Adrenal gland (tissue), 5 donors: Measurements from ENCODE around the gene SCN4A.
"Not testable (repeated sequence)": the region's sequence is repeated elsewhere in the genome, so short reads cannot be mapped to it uniquely, and the experiment has no call there.

Source experiments
- CTCF ChIP-seq, 6 experiments: fragments of 450-650 bp in 4 of 6; fragments of 200-600 bp in 2 of 6; sonication (generic) in 1 of 6; IDR thresholded peaks; 1 replicate in 5 of 6; 2 replicates in 1 of 6; pipeline versions ENCODE4 v1.5.1 to v1.8.0; 2016 to 2021; ENCODE audit warnings: antibody characterized with exemption in 6 of 6, mild to moderate bottlenecking in 2 of 6, moderate library complexity in 1 of 6
- POLR2A ChIP-seq, 2 donors: fragments of 450-650 bp; IDR thresholded peaks; one replicate each; pipeline ENCODE4 v1.6.1; 2017; ENCODE audit warnings: antibody characterized with exemption in 2 of 2, mild to moderate bottlenecking in 2 of 2, moderate library complexity in 1 of 2
- donor health status: DM: no; HTN: no; CAD: no.

DNA sequence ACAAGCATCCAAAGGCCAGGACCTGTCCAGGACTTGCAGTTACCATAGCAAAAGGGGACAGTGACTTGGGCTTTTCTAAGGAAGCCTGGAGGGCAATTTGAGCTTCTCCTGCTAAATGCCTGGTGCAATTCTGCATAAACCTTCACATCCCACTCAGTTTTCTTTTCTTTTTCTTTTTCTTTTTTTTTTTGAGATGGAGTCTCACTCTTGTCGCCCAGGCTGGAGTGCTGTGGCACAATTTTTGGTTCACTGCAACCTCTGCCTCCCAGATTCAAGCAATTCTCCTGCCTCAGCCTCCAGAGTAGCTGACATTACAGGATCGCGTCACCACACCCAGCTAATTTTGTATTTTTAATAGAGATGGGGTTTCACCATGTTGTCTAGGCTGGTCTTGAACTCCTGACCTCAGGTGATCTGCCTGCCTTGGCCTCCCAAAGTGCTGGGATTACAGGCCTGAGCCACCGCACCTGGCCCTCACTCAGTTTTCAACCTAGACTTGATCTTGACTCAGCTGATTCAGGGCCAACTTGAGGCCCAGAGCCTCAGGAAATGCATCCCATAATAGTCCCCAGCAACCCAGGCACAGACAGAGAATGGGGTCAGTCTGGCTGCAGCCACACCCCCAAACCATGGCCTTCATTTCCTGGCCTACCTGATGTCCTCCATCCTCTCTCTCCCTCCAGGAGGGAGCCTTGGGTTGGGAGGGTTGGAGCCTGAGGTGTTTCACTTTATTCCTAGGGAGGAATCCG lies 34.5 kb upstream of the SCN4A start:
- TF ChIP-seq CTCF, POLR2A (IDR thresholded peaks at IDR 0.05): not testable (repeated sequence)
